Adrenal gland (tissue), 12 donors: ENCODE data around the gene SSH2. TPM values are rescaled to one million over a fixed set of nuclear protein-coding genes. Genes with fewer than 3 reads are reported as not detected.

Experiments used
- DNase-seq, 7 donors: peaks; one replicate each; pipeline ENCODE4 v3.0.0-alpha.2; 2019 to 2020
- H3K27ac ChIP-seq, 5 donors: fragments of 200-600 bp; sonication (generic) in 4 of 5; 1 replicate in 3 of 5; 2 replicates in 2 of 5; pipeline versions ENCODE4 v1.5.1 to v1.8.0; 2016 to 2020; ENCODE audit warnings: mild to moderate bottlenecking in 1 of 5
- H3K27me3 ChIP-seq: fragments of 200-600 bp; 2 replicates; pipeline ENCODE4 v1.8.0; 2021
- H3K36me3 ChIP-seq, 2 donors: fragments of 200-600 bp; replicated peaks in 1 of 2; 1 replicate in 1 of 2; 2 replicates in 1 of 2; pipeline versions ENCODE4 v1.5.1 to v1.8.0; 2018 to 2022
- H3K4me1 ChIP-seq, 2 donors: fragments of 200-600 bp; replicated peaks in 1 of 2; 1 replicate in 1 of 2; 2 replicates in 1 of 2; pipeline versions ENCODE4 v1.5.1 to v1.8.0; 2018 to 2021
- H3K4me3 ChIP-seq, 4 donors: fragments of 200-600 bp; sonication (generic) in 3 of 4; one replicate each; pipeline ENCODE4 v1.5.1; 2016 to 2018
- H3K9me3 ChIP-seq, 3 donors: fragments of 200-600 bp; sonication (generic) in 1 of 3; replicated peaks in 1 of 3; 1 replicate in 2 of 3; 2 replicates in 1 of 3; pipeline versions ENCODE4 v1.5.1 to v1.8.0; 2016 to 2021
- CTCF ChIP-seq, 6 experiments: fragments of 450-650 bp in 4 of 6; fragments of 200-600 bp in 2 of 6; sonication (generic) in 1 of 6; IDR thresholded peaks; 1 replicate in 5 of 6; 2 replicates in 1 of 6; pipeline versions ENCODE4 v1.5.1 to v1.8.0; 2016 to 2021; ENCODE audit warnings: antibody characterized with exemption in 6 of 6, mild to moderate bottlenecking in 2 of 6, moderate library complexity in 1 of 6
- POLR2A ChIP-seq, 2 donors: fragments of 450-650 bp; IDR thresholded peaks; one replicate each; pipeline ENCODE4 v1.6.1; 2017; ENCODE audit warnings: antibody characterized with exemption in 2 of 2, mild to moderate bottlenecking in 2 of 2, moderate library complexity in 1 of 2
- WGBS, 4 donors: extraction: QIAGEN DNeasy Blood & Tissue Kit in 2 of 4; methylation state at CpG; one replicate each; pipeline versions ENCODE4 v1.1.5 to v1.1.7; 2013 to 2017; 5-methylcytosine and 5-hydroxymethylcytosine counted together
- intact Hi-C, 2 donors: fragments of 100-400 bp; cut with DNase I; formaldehyde crosslinking; loops; one replicate each; pipeline versions ENCODE4 v1.14.1 to v1.15.0; 2022 to 2023
- polyA plus RNA-seq, 3 donors: library from polyadenylated mRNA; stranded (reverse); fragments of 200-250 nt in 2 of 3; fragments of 350-450 nt in 1 of 3; fragmentation: Illumina TruSeq in 1 of 3; extraction: RNeasy Lipid Tissue Mini Kit (QIAGEN cat#74804) in 1 of 3; gene quantifications; one replicate each; pipeline ENCODE4 v1.2.3, GENCODE V29; 2013 to 2014
- total RNA-seq, 9 donors: library from RNA; depleted of rRNA in 4 of 9; stranded (reverse); fragments of >200 nt in 4 of 9; fragments of 120-200 nt in 1 of 9; fragmentation: NEBNext Ultra II Directional in 1 of 9; extraction: Animal tissue kit (Norgen Biotek cat#: 25700) in 1 of 9; gene quantifications; one replicate each; pipeline versions ENCODE4 v1.1.0 to v1.2.4, GENCODE V29; 2013 to 2023
- donor health status: healthy with polysubstance abuse.
- donor health status: Bipolar disorder and iron deficiency.
- donor health status: DM: yes; HTN: yes; CAD: no.
- donor health status: DM: no; HTN: no; CAD: no.
- donor health status: DM: no; HTN: no; CAD: no.
- donor health status: DM: yes; HTN: yes; CAD: no.

SSH2 gene
- total and polyA plus RNA-seq, 12 donors: 7.6 to 35.8 (median 20.8) TPM

GRCh38 chr17:29793501-29793900, 136.5 kb downstream of the SSH2 start:
- intact Hi-C loops: no loop called here
- H3K9me3 ChIP-seq: no peaks in the 10 kb centered on the region
- TF ChIP-seq POLR2A (IDR thresholded peaks at IDR 0.05) (no peak), CTCF (IDR thresholded peaks at IDR 0.05) (no peak)
- no peak overlapping the region for H3K4me3 ChIP-seq
- H3K27ac ChIP-seq: no peak overlapping the region
- H3K4me1 ChIP-seq: no peaks in the 10 kb centered on the region
- WGBS, 4 donors: 87 to 92% (median 89%) methylated on average over 5 of the region's 5 CpGs
- DNase-seq: no peak
- H3K36me3 ChIP-seq: no peaks in the 10 kb centered on the region
- H3K27me3 ChIP-seq: no peaks in the 10 kb centered on the region

GRCh38 chr17:29791336-29792080, 138.5 kb downstream of the SSH2 start:
- H3K4me3 ChIP-seq: no peak overlapping the region
- WGBS, 4 donors: 94 to 100% (median 96%) methylated on average over 3 of the region's 3 CpGs
- no peak for TF ChIP-seq CTCF (IDR thresholded peaks at IDR 0.05)
- no peak for TF ChIP-seq POLR2A (IDR thresholded peaks at IDR 0.05)
- no peaks in the 10 kb centered on the region for H3K27me3 ChIP-seq
- intact Hi-C loops: no loop called here
- no peaks in the 10 kb centered on the region for H3K36me3 ChIP-seq
- H3K27ac ChIP-seq: no peak overlapping the region
- no peaks in the 10 kb centered on the region for H3K9me3 ChIP-seq
- H3K4me1 ChIP-seq: peaks cover under 1 to 4% of the 10 kb centered on the region in 2 donors
- no peak for DNase-seq

GRCh38 chr17:29789196-29790170, 140.5 kb downstream of the SSH2 start:
- Histone ChIP-seq H3K27me3 (no peaks in the 10 kb centered on the region), H3K36me3 (no peaks in the 10 kb centered on the region), H3K27ac (peak overlapping the region in 2 of 5 donors; percentile 47 to 57), H3K9me3 (no peaks in the 10 kb centered on the region), H3K4me3 (no peak overlapping the region), H3K4me1 (peaks cover 4 to 20% of the 10 kb centered on the region in 2 donors)
- 90 to 95% (median 91%) methylated on average over 4 of the region's 4 CpGs for WGBS, 4 donors
- intact Hi-C loops: no loop called here
- DNase-seq: no peak
- TF ChIP-seq CTCF (IDR thresholded peaks at IDR 0.05) (no peak), POLR2A (IDR thresholded peaks at IDR 0.05) (no peak)

GRCh38 chr17:29787995-29788394, 142.0 kb downstream of the SSH2 start:
- no peak for TF ChIP-seq POLR2A (IDR thresholded peaks at IDR 0.05)
- no peak for TF ChIP-seq CTCF (IDR thresholded peaks at IDR 0.05)
- 72 to 77% (median 74%) methylated on average over 3 of the region's 3 CpGs for WGBS, 4 donors
- H3K4me1 ChIP-seq: peaks cover 4 to 21% of the 10 kb centered on the region in 2 donors
- no peaks in the 10 kb centered on the region for H3K36me3 ChIP-seq
- intact Hi-C loops: no loop called here
- H3K9me3 ChIP-seq: no peaks in the 10 kb centered on the region
- no peaks in the 10 kb centered on the region for H3K27me3 ChIP-seq
- H3K4me3 ChIP-seq: no peak overlapping the region
- H3K27ac ChIP-seq: no peak overlapping the region
- no peak for DNase-seq
